GF-D8 (cell line): ENCODE measurements around the gene MYO7B.

ENCODE experiments used
- DNase-seq: peaks from one replicate; lab custom pipeline; 2025; lab: John Stamatoyannopoulos, UW

MYO7B gene

DNA sequence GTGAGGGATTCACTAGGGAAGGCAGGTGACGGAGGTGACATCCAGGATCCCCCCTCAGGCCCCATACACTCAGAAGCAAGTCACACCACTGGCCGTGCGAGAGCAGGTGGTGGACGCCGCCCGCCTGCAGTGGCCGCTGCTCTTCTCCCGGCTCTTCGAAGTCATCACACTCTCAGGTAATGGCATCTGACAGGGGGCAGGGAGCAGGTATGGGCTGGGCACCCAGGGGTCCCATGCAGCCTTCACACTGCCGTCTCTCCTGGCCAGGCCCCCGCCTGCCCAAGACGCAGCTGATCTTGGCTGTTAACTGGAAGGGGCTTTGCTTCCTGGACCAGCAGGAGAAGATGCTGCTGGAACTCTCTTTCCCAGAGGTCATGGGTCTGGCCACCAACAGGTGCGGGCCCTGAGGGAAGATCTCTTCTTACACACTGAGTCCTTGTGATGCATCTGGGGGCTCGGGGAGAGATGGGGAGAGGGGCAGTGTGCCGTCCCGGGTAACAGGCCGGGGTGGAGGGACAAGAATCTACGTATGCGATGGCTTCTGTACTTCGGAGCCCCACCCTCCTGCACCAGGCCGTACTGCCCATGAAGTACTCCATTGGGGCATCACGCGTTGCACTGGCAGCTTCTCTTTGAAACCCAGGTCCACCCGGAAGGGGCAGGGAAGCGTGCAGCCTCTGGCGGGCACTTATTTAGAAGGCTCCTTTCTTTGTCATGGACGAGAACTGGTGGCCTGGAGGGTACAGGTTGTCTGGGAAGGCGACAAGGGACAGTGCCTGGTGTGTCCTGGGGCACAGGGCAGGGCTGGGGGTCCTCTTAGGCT lies 91.6 kb downstream of the MYO7B start:
- DNase-seq, result no peak

DNA sequence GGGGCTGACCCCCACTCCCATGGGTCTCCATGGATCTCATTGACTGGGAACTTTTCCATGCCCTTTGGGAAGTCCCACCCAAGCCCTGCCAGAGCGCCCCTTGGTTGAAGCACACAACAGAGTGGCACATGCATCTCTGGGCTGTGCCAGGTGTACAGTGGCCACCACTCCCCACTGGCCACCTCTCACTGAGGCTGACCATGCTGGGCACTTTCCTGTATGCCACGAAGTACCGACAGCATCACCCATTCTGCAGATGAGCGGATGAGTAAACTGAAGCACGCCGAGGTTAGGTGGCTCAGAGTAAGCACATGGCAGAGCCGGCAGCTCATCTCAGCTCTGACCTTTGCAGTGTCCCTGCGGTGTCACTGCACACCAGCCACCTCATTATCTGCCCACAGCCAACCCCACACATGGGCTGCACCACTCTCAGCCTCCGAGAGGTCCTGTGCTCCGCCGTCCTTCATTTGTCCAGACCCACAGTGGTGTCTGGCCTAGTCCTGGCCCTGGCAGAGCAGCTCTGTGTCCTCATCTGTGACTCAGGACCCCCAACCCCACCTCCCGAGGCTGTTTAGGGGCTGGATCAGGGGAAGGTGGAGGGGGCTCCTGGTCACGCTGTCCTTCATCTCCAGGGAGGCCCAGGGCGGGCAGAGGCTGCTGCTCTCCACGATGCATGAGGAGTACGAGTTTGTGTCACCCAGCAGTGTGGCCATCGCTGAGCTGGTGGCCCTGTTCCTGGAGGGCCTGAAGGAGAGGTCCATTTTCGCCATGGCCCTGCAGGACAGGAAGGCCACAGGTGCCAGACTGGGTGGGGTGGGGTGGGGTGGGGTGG lies 92.5 kb downstream of the MYO7B start:
- DNase-seq, result no peak

DNA sequence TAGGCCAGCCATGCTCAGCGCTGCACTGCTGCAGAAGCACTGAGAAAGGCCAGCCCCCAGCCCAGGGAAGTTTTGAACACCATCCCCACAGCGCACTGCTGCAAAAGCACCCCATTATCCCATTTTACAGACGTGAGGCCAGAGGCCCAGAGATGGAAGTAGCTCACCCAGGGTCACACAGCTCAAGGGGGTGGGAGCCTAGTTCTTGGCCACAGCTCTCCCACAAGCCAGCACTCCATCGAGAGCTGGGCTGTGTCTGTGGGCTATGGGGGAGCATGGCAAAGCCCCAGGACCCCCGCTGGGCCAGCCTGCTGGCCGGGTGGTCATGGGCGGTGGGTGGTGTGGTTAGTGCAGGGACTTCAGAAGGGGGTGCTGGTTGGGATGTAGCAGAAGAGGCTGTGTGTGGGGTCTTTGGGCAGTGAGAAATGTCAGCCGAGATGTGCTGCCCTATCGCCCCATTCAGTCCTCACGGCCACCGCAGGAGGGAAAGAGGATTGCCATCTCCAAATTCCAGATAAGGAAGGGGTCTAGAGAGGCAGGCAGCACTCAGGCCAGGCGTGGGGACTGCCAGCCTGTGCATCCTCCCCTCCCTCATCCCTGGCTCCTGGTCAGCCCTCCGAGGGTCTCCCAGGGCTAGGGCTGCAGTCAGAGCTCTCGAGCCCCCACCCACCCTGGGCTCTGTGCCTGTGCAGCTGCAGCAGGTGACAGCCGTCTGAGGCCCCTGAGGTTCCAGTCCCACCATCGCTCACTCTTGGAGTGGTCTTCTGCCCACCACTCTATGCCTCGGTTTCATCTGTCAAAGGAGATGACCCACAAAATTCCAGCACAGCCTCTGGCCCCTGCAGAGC lies 93.5 kb downstream of the MYO7B start:
- DNase-seq, result no peak

DNA sequence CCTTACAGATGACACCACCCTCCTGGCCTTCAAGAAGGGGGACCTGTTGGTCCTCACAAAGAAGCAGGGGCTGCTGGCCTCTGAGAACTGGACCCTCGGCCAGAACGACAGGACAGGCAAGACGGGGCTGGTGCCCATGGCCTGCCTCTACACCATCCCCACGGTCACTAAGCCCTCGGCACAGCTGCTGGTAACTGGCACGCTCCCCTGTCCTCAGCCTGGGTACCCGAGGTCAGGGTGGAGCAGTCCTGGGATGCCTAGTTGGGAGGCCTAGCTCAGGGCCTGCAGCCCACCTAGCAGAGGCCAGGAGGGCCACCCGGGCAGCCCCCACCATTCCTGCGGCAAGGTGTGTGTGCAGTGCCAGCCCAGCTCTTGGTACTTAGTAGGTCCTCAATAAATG lies 94.2 kb downstream of the MYO7B start:
- DNase-seq, result no peak

DNA sequence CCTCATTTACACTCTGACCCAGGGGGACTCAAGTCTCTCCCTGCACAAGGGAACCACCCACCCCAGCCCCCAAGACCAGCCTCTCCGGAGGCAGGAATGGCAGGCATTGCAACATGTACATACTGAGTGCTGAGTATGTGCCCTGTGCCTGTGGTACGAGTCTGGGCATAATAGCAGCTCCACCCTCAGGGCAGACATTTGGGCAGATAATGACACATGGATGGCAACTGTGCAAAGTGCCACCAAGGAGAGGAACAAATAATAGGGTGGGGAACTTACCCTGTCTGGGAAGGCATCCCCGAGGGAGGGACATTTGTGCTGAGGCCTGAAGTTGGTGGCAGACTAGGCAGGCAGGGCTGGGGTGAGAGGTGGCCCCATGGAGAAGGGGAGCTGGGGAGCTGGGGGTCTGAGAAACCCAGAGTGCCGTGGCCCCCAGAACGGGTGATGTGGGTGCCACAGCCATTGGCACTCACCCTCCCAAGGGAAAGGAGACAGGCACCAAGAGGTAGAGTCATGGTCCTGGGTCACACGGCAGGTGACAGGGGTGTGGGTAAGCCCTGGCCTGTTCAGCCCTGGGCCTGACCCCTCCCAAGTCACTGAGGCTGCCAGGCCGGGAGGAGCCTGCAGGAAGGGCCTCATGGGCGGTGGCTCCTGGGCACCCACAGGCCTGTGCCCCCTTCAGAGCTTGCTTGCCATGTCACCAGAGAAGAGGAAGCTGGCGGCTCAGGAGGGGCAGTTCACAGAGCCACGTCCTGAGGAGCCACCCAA lies 94.8 kb downstream of the MYO7B start:
- DNase-seq, result no peak

DNA sequence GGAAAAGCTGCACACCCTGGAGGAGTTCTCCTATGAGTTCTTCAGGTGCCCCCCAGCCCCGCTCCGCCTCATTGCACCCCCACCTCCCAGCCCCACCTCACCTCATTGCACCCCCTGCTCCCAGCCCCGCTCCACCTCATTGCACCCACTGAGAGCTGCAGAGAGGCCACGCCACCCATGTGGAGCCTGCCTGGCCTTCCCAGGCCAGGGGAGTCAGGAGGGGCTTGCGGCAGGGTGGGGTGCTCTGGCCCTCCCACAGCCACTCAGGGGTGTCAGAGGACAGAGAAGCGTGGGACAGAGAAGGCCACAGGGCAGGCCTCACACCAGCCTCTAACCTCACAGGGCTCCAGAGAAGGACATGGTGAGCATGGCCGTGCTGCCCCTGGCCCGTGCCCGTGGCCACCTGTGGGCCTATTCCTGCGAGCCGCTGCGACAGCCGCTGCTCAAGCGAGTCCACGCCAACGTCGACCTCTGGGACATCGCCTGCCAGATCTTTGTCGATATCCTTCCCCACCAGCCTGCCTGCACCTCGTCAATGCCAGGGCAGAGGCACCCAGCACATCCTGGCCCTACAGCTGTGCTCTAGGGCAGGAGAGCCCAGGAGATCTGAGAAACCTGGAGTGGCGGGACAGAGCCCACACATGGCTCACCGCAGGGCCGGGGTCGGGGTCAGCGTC lies 95.5 kb downstream of the MYO7B start:
- no peak for DNase-seq

DNA sequence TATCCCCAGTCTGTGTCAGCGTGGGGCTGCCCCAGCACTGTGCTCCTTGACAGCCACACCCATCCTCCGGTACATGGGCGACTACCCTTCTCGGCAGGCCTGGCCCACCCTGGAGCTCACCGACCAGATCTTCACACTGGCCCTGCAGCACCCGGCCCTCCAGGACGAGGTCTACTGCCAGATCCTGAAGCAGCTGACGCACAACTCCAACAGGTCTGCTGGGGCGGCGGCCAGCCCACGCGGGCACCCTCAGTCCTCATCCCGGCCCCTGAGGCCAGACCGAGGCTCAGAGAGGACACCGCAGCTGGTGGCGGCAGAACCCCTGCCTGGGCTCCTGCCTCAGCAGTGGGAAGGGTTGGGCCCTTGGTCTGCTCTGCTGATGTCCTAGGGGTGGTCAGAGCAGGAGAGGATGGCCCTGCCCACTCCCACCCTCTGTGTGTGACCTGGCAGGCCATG lies 96.1 kb downstream of the MYO7B start:
- DNase-seq, result no peak

DNA sequence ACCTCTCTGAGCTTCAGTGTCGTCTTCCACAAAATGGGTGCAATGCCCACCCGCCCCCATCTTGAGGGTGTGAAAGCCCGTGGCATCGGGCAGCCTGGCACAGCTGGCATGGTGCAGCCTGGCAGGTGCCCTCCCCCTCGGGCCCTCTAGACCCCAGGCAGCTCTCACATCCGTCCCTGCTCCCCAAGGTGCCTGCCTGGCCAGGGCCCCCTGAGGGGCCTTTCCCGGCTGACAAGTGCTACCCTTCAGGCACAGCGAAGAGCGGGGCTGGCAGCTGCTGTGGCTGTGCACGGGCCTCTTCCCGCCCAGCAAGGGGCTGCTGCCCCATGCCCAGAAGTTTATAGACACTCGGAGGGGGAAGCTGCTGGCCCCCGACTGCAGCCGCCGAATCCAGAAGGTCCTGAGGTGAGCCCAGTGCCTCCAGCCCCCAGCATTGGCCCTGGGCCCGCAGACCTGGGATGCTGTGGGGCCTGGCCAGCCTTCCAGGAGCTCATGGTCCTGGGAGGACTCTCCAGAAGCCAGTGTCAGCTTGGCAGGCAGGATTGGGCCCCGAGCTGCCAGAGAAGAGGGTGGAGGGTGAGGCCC lies 96.6 kb downstream of the MYO7B start:
- DNase-seq, result no peak

DNA sequence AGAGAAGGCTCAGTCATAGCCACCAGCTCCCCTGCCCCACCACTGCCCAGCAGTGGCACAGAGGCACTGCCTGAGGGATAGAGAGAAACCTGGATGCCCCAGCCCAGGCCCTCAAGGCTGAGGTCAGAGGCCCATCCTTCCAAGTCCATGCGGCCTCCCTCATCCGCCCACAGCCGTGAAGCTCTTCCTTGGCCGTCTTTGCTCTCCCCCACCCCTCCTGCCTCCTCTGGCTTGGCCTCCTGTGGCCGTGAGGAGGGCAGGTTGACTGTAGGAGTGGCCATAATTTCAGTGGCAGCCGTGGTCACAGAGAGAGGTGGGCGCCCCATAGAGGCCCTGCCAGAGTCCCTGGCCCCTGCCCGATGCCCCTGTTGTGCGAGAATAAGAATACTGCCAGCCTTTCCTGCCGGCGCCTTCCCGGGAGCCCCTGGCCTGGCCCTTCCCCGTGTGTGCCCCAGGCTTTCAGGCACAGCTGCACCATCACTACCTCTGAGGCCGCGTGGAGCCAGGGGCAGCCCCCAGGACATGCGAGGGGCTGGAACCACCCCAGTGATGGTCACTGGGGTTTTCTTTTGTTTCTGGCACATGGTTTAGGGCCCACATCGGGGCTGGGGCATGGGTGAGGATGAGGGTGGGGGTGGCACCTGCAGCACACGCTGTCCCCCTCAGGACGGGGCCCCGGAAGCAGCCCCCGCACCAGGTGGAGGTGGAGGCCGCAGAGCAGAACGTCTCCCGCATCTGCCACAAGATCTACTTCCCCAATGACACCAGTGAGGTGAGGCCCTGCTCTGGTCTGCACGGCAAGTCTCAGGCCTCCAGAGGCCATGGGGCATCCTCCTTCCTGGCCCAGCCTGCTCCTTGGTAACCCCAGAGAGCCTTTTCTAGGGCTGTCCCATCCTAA lies 97.4 kb downstream of the MYO7B start:
- no peak for DNase-seq

DNA sequence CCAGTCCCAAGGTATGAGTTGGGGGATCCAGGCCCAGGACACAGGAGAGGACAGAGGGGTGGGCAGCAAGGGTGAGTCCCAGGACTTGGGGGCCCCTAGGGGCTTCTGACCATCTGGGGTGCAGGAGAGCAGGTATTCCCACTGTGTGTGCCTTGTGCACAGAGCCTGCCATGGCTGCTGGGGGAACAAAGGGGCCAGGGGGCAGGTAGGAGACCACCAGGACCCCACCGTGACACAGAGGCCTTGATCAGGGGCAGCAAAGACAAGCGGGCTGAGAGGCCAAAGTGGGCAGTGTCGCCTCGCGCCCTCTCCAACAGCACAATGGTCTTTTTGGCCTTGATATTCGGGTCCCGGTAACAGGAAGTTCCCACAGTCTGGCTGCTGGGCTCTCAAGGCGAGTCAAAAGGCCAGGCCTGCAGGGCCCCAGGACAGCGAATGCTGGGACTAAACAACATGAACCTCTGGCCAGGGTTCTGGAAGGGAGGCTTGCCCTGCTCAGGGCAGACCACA lies 98.1 kb downstream of the MYO7B start:
- no peak for DNase-seq

DNA sequence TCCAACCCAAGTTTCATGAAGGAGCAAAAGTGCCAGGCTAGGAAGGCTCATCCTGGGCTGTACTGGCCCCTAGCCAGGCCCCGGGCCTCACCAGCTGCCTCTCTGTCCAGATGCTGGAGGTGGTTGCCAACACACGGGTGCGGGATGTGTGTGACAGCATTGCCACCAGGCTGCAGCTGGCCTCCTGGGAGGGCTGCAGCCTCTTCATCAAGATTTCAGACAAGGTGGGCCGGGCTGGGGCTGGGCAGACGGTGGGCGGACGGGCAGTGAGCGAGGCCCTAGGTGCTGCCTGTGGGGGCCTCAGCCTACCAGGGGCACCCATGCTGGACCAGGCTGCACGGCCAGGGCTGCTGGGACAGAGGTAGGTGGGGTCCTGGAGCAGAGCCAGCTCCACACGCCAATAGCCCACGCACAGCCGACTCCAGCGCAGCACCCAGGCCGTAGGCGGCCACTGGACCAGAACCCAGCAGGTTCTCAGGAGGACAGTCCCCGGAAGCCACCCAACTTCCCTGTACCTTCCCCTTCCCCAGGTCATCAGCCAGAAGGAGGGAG lies 98.7 kb downstream of the MYO7B start:
- no peak for DNase-seq

DNA sequence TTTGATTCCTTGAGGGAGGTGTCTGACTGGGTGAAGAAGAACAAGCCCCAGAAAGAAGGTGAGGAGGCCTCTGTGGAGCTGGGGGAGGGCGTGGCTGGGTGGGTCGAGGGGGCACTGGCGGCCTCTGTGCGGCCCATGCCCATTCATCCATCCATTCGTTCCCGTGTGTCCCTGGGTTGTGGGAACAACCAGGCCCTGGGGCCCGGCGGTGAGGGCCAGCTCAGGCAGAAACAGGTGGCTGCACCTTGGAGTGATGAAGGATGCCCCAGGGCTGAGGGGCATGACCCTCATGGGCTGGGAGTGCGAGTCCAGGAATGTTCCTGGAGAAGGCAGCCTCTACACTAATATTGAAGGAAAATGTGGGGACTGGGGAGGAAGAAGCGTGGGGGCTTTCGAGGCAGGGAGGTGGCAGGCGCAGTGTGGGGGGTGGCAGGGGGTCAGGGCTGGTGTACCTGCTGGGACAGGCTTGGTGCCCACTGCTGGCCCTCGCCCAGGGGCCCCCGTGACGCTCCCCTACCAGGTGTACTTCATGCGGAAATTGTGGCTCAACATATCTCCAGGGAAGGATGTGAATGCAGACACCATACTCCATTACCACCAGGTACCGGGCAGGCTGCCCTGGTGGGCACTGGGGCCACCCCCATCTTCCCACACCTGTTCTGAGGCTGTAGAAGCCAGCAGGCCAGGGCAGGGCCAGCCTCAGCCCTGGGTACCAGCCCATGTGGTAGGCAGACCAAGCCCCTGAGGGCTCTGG lies 99.3 kb downstream of the MYO7B start:
- DNase-seq, result no peak

DNA sequence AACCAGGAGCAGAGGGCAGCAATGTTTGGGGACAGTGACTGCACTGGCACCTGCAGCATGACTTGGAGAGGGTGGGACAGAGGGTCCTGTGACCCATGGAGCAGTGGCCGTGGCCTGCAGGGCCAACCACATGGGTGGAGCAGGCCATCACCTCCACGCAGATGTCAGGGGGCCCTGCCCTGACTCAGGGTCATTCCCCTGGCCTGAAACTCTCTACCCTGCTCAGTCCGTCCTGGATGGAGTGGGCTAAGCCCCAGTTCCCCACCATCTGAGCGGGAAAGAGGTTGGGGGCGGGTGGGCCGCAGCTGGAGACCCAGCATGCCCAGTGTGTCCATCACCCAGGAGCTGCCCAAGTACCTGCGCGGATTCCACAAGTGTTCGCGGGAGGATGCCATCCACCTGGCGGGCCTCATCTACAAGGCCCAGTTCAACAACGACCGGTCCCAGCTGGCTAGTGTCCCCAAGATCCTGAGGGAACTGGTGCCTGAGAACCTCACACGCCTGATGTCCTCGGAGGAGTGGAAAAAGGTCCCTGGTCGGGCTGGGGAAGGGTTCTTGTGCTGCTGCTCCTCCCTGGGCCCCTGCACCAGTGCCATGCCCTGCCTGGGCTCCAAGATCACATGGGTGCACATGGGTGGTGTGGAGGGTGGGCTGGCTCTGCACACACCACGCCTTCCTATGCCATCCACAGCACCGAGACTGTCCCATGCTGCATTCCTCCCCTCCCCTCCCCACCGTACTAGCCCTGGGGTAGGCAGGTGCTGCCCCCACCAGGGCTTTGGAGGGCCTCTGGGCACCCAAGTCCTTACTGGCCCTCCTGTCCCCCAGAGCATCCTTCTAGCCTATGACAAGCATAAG lies 100.1 kb downstream of the MYO7B start:
- no peak for DNase-seq

DNA sequence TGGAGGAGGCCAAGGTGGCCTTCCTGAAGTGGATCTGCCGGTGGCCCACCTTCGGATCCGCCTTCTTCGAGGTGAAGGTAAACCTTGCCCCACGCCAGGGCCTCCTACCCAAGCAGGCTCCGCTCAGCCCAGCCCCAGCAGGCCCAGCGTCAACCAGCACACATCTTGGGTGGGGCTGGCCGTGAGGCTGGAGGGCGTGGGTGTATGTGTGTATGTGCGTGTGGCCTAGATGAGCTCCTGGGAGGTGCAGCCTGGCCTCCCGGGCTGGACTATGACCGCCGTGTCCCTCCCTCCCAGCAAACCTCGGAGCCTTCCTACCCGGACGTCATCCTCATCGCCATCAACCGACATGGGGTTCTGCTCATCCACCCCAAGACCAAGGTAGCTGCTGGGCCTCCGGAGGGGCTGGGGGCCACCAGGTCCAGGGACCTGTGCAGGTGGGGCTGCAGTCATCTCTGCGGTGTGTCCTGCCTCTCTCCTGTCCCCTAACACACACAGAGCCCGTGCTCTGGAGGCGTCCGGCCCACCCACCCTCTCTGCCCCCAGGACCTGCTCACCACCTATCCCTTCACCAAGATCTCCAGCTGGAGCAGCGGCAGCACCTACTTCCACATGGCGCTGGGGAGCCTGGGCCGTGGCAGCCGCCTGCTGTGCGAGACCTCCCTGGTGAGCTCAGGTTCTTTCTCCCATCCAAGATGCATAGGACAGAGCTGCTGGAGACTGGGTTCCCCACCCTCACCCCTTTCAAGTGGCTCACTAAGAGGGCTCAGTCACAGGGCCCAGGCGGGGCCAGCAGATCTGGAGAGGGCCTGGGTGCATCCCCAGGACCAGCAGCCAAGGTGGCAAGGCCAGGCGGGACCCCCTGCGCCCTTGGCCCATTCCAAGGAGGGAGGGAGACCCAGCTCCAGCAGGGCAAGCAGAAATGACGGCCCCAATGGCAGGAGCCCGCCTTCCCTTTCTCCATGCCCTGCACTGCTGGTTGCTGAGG lies 101.1 kb downstream of the MYO7B start:
- DNase-seq, result no peak

DNA sequence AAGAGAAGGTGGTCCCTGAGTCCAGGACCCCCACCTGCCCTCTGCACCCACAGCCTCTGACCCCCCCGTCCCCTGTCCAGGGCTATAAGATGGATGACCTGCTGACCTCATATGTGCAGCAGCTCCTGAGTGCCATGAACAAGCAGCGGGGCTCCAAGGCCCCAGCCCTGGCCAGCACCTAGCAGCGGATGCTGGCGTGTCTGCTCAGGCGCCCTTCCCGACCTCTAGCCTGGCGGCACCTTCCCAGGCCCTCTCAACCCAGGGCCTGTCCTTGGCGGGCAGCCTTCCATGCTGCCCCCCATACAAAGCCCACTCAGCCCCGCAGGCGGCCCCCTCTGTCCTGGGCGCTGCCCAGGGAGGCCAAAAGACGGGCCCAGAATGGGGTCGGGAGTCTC lies 101.8 kb downstream of the MYO7B start:
- no peak for DNase-seq

DNA sequence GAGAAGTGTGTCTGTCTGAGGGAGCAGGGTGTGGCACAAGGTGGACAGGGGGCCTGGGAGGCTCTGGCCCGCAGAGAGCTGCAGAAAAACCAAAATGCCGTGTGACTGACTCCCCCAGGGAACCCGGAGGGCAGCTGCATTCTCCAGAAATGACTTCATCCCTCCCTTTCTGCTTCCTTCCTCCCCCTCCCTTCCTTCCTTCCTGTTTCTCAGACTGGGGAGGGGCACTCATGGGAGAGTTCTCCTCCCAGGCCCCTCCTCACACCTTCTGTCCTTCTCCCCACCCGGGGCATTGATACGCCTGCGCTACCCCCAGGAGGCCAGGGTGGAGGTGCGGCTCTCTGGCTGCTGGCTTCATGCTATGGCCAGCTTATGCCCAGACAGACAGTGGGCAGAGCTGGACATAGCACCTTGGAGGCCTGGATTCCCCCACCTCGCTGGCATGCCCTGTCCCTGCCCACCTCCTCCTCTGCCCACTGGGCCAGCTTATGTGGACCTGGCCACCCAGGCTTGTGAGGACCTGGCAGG lies 102.3 kb downstream of the MYO7B start:
- DNase-seq, result peak; percentile 13
